HG03460 (cell line): Measurements from ENCODE around the gene FOXD4L1.
"Not testable (repeated sequence)": the region's sequence is repeated elsewhere in the genome, so short reads cannot be mapped to it uniquely, and the experiment has no call there.

Experiments used
- ATAC-seq: cut with Tn5 transposase; IDR thresholded peaks from one replicate; pipeline ENCODE4 v1.9.1; 2021; ENCODE audit not compliant: unreplicated experiment

FOXD4L1 gene

GRCh38 chr2:113521492-113521891 lies 23.0 kb downstream of the FOXD4L1 start:
- not testable (repeated sequence) for ATAC-seq

- not testable (repeated sequence) for ATAC-seq
These were observed 26.5 kb downstream of the FOXD4L1 start for GRCh38 chr2:113524986-113525385.

- ATAC-seq, result not testable (repeated sequence)
These were observed 29.0 kb downstream of the FOXD4L1 start for GRCh38 chr2:113527350-113528045.

GRCh38 chr2:113528126-113528525 lies 29.7 kb downstream of the FOXD4L1 start:
- ATAC-seq, result not testable (repeated sequence)

GRCh38 chr2:113528904-113529303 lies 30.4 kb downstream of the FOXD4L1 start:
- not testable (repeated sequence) for ATAC-seq

- ATAC-seq, result not testable (repeated sequence)
These were observed 34.5 kb downstream of the FOXD4L1 start for GRCh38 chr2:113532991-113533390.

- ATAC-seq, result not testable (repeated sequence)
These were observed 38.1 kb downstream of the FOXD4L1 start for GRCh38 chr2:113536573-113536972.

- ATAC-seq, result not testable (repeated sequence)
These were observed 42.4 kb downstream of the FOXD4L1 start for GRCh38 chr2:113540834-113541203.

- ATAC-seq, result not testable (repeated sequence)
These were observed 42.9 kb downstream of the FOXD4L1 start for GRCh38 chr2:113541204-113541975.

- not testable (repeated sequence) for ATAC-seq
These were observed 43.6 kb downstream of the FOXD4L1 start for GRCh38 chr2:113541976-113542485.

- not testable (repeated sequence) for ATAC-seq
These were observed 44.1 kb downstream of the FOXD4L1 start for GRCh38 chr2:113542529-113542928.
